ENCODE results near the gene COQ4. TPM values are rescaled to one million over a fixed set of nuclear protein-coding genes. Genes with fewer than 3 reads are reported as not detected.
A peak's percentile ranks its signal among the peaks of the same experiment; 100 is the strongest.

COQ4 gene
- total RNA-seq, 1 experiment from 2014 or later, result 28.1 TPM

GRCh38 chr9:128275198-128276007, 47.2 kb upstream of the COQ4 start, which contains the start of gene GOLGA2:
GOLGA2 (minus strand) TSS chr9:128276007; CDS start chr9:128275976, 31 bp downstream.
- Histone ChIP-seq H3K79me2 (ENCODE audit: low read length) (peaks cover 41% of the 10 kb centered on the region), H3K9me3 (ENCODE audit: low read length) (no peaks in the 10 kb centered on the region), H3K4me2 (ENCODE audit: low read length) (peak within 1 kb of the TSS; percentile 98), H3K4me3 (ENCODE audit: low read length) (peak within 1 kb of the TSS; percentile 99), H3K27ac (ENCODE audit: low read length) (peak within 1 kb of the TSS; percentile 43), H2AFZ (ENCODE audit: low read length) (peak within 1 kb of the TSS; percentile 89), H4K20me1 (ENCODE audit: low read length) (no peaks in the 10 kb centered on the region), H3K36me3 (ENCODE audit: low read depth, low read length) (no peaks in the 10 kb centered on the region; the same call in 1 of the 2 replicates), H3F3A (ENCODE audit: low read length, unreplicated experiment) (peaks cover 6% of the 10 kb centered on the region), H3K9me2 (replicated peaks; ENCODE audit: low read length) (no peaks in the 10 kb centered on the region), H3K4me1 (ENCODE audit: insufficient read depth, low read length) (peaks cover 29% of the 10 kb centered on the region), H3K27me3 (ENCODE audit: low read length) (no peaks in the 10 kb centered on the region), H3K9ac (ENCODE audit: low read length) (peak within 1 kb of the TSS; percentile 98)
- intact Hi-C loops (cut with micrococcal nuclease), result loop anchor here (5.0 kb wide), 1 partner anchor 73 kb away; the partner anchor contains the start of gene DNM1
- BruUV-seq (replicated peaks), result no TSS peak
- ChIA-PET POLR2A (ENCODE audit: unreplicated experiment) (interaction anchor here (0.5 kb wide), 1 partner anchor 1899 kb away, joined by 6 read pairs; no protein-coding TSS in a partner anchor), CTCF (interaction anchor here (0.8 kb wide), 1 partner anchor 66 kb away, joined by 5 read pairs; no protein-coding TSS in a partner anchor)
- DNase-seq, result no peak
- ATAC-seq, result peak; percentile 52
- TF ChIP-seq EZH2phosphoT487 (IDR thresholded peaks at IDR 0.05; ENCODE audit: borderline replicate concordance, low read length), result no peak
- no peak for TF ChIP-seq EZH2 (IDR thresholded peaks at IDR 0.05; ENCODE audit: low read length, unreplicated experiment)
- no peak for TF ChIP-seq CTCF (conservative IDR thresholded peaks at IDR 0.05; ENCODE audit: low read depth, low read length)

DNA sequence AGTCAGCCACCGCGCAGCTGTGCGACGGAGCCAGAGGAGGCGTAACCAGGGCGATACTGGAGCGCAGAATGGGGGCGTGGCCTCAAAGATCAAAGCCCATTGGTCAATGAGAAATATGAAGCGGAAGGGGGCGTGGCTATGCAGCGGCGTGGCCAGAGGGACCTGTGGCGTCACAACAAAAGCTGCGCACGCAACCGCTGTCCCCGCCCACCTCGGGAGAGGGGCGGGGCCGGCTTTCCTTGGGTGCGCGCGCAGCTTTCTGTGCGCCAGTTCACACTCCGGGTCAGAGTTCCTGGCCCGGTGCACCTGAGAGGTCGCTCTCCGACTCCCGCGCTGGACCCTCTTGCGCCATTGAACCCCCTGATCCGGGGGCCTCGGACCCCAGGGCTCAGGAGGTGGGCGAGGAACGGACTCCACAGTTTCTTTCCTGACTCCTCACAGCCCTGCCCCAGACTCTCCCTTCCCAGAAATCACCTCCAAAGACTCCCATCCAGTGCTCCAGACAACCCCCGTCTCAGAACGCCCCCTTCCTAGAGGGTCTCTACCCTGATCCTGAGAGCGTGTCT, 46.5 kb upstream of the COQ4 start, which contains the start of gene SWI5:
SWI5 (plus strand) TSS at position 269 of the 566 bp plus-strand sequence.
- CTCF ChIA-PET, result interaction anchor here (0.8 kb wide), 1 partner anchor 66 kb away, joined by 5 read pairs; no protein-coding TSS in a partner anchor
- H3K27me3 ChIP-seq (ENCODE audit: low read length), result no peaks in the 10 kb centered on the region
- H3F3A ChIP-seq (ENCODE audit: low read length, unreplicated experiment), result peaks cover 6% of the 10 kb centered on the region
- H3K27ac ChIP-seq (ENCODE audit: low read length), result peak within 1 kb of the TSS; percentile 43
- H3K4me1 ChIP-seq (ENCODE audit: insufficient read depth, low read length), result peaks cover 23% of the 10 kb centered on the region
- intact Hi-C loops (cut with micrococcal nuclease), result loop anchor here (5.0 kb wide), 1 partner anchor 74 kb away; the partner anchor contains the start of gene DNM1
- BruUV-seq (replicated peaks), result no TSS peak
- peak within 1 kb of the TSS; percentile 98 for H3K4me2 ChIP-seq (ENCODE audit: low read length)
- POLR2A ChIA-PET (ENCODE audit: unreplicated experiment), result interaction anchor here (0.5 kb wide), 1 partner anchor 1899 kb away, joined by 6 read pairs; no protein-coding TSS in a partner anchor
- peak within 1 kb of the TSS; percentile 98 for H3K9ac ChIP-seq (ENCODE audit: low read length)
- no peaks in the 10 kb centered on the region for H4K20me1 ChIP-seq (ENCODE audit: low read length)
- ATAC-seq (peak; percentile 90), DNase-seq (peak; percentile 98)
- peak within 1 kb of the TSS; percentile 89 for H2AFZ ChIP-seq (ENCODE audit: low read length)
- H3K4me3 ChIP-seq (ENCODE audit: low read length), result peak within 1 kb of the TSS; percentile 99
- no peaks in the 10 kb centered on the region for H3K9me2 ChIP-seq (replicated peaks; ENCODE audit: low read length)
- H3K36me3 ChIP-seq (ENCODE audit: low read depth, low read length), result no peaks in the 10 kb centered on the region; the same call in 1 of the 2 replicates
- H3K9me3 ChIP-seq (ENCODE audit: low read length), result no peaks in the 10 kb centered on the region
- TF ChIP-seq CTCF (conservative IDR thresholded peaks at IDR 0.05; ENCODE audit: low read depth, low read length) (no peak), EZH2 (IDR thresholded peaks at IDR 0.05; ENCODE audit: low read length, unreplicated experiment) (no peak), EZH2phosphoT487 (IDR thresholded peaks at IDR 0.05; ENCODE audit: borderline replicate concordance, low read length) (no peak)
- H3K79me2 ChIP-seq (ENCODE audit: low read length), result peaks cover 41% of the 10 kb centered on the region

Measured in PC-3 (cell line).